ENCODE data around the gene ELMO1.

The ELMO1 gene

DNA sequence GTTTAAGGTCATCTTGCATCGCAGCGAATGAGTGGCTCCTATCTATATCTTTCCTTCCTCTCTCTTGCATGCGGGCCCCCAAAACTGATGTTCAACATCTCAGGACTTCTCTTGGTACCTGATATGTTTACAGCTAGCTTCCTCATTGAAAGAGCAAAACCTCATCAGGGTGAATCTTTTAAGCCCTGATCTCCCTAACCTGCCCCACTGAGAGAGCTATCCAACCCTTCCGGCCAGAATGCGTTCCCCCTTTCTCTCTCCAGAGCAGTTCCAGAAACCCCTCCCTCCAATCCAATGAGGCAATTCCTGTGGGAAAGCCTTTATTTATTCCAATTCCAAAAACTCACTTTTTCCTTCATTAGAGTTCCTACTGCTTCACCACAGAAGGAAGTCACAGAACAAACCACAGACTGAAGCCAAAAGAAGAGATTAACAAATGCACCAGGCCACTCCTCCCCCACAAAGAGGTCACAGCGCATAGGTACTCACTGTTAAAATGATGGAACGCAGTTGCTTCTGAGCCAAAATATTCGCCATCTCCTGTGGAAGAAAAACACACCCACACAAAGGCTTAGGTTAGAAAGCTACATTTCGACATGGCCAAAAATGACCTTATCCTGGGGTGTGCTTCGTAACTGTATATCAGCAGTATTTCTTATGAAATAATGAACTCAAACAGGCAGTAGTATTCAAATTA lies 232.4 kb downstream of the ELMO1 start:
- Histone ChIP-seq H3K27ac (ENCODE audit: low read depth, low read length) (no peak overlapping the region), H3K27me3 (ENCODE audit: control insufficient read depth, insufficient read depth, low read length) (no peaks in the 10 kb centered on the region), H3K36me3 (ENCODE audit: control insufficient read depth, insufficient read depth, low read length) (no peaks in the 10 kb centered on the region), H3K9ac (ENCODE audit: low read depth, low read length) (no peak overlapping the region; the same call in 1 of the 2 replicates), H3K4me3 (ENCODE audit: low read depth, low read length) (no peak overlapping the region; the same call in 1 of the 2 replicates), H3K4me1 (ENCODE audit: control insufficient read depth, insufficient read depth, low read length) (peaks cover 25% of the 10 kb centered on the region), H3K9me3 (ENCODE audit: control insufficient read depth, insufficient read depth, low read length) (no peaks in the 10 kb centered on the region)

DNA sequence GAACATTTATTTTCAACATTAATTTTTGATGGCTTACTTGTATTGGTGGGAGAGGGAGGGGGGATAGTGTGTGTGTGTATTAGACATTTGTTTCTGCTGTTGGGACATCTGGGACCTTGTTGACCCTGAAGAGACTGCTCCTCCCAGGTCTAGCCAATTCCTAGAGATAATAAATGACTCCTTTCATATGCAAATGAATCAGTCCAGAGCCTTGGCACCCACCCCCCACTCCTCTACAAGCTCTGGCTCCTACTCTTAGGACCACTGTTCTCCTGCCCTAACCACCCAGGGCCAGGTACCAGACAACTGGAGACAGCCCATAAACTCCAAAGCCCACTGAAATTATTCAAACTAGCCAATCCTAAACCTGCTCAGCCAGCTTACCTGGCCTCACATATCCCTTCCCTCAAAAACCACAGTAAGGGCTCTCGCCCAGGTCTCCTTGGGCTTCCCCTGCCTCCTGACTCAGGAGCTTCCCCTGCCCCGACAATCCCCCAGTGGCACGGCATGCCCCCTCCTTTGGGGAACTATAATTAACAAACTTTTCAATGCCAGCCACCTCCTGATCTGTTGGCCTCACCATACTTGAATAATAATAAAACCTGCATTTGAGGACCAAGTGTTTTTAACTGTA lies 233.3 kb downstream of the ELMO1 start:
- Histone ChIP-seq H3K27me3 (ENCODE audit: control insufficient read depth, insufficient read depth, low read length) (no peaks in the 10 kb centered on the region), H3K9me3 (ENCODE audit: control insufficient read depth, insufficient read depth, low read length) (no peaks in the 10 kb centered on the region), H3K4me1 (ENCODE audit: control insufficient read depth, insufficient read depth, low read length) (peaks cover 25% of the 10 kb centered on the region), H3K36me3 (ENCODE audit: control insufficient read depth, insufficient read depth, low read length) (no peaks in the 10 kb centered on the region), H3K4me3 (ENCODE audit: low read depth, low read length) (no peak overlapping the region; the same call in 1 of the 2 replicates), H3K27ac (ENCODE audit: low read depth, low read length) (no peak overlapping the region), H3K9ac (ENCODE audit: low read depth, low read length) (no peak overlapping the region)

DNA sequence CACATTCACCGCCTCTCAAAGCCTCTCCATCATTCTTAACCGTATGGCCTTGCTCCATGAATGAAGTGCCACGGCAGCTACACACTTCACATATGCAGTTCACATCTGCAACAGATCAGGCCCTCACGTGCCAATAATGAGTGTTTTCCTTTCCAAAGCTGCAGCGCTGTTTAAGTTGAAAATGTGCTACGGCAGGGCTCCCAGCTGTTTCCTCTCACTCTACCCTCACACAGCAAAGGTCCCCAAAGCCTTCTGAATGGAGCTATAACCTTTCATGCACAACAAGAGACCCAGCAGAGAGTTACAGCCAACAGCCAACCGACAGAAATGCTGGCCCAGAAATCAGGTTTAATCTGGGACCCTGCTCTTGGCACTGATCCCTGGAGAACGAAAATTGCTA lies 236.1 kb downstream of the ELMO1 start:
- Histone ChIP-seq H3K4me1 (ENCODE audit: control insufficient read depth, insufficient read depth, low read length) (peaks cover 19% of the 10 kb centered on the region), H3K9me3 (ENCODE audit: control insufficient read depth, insufficient read depth, low read length) (no peaks in the 10 kb centered on the region), H3K36me3 (ENCODE audit: control insufficient read depth, insufficient read depth, low read length) (no peaks in the 10 kb centered on the region), H3K9ac (ENCODE audit: low read depth, low read length) (no peak overlapping the region), H3K4me3 (ENCODE audit: low read depth, low read length) (no peak overlapping the region), H3K27ac (ENCODE audit: low read depth, low read length) (no peak overlapping the region), H3K27me3 (ENCODE audit: control insufficient read depth, insufficient read depth, low read length) (no peaks in the 10 kb centered on the region)

DNA sequence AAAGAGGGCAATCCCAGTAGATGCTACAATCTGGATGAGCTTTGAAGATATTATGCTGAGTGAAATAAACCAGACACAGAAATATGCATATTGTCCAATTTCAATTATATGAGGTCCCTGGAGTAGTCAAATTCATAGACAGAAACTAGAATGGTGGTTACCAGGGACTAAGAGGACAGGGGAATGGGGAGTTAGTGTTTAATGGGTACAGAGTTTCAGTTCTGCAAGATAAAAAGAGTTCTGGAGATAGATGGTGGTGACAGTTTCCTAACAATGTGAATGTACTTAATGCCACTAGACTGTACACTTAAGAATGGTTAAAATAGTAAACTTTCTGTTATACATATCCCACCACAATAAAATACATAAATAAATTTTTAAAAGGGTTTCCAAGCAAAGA lies 236.6 kb downstream of the ELMO1 start:
- Histone ChIP-seq H3K9me3 (ENCODE audit: control insufficient read depth, insufficient read depth, low read length) (no peaks in the 10 kb centered on the region), H3K4me3 (ENCODE audit: low read depth, low read length) (no peak overlapping the region), H3K36me3 (ENCODE audit: control insufficient read depth, insufficient read depth, low read length) (no peaks in the 10 kb centered on the region), H3K27ac (ENCODE audit: low read depth, low read length) (no peak overlapping the region), H3K9ac (ENCODE audit: low read depth, low read length) (no peak overlapping the region), H3K27me3 (ENCODE audit: control insufficient read depth, insufficient read depth, low read length) (no peaks in the 10 kb centered on the region), H3K4me1 (ENCODE audit: control insufficient read depth, insufficient read depth, low read length) (peaks cover 19% of the 10 kb centered on the region)

DNA sequence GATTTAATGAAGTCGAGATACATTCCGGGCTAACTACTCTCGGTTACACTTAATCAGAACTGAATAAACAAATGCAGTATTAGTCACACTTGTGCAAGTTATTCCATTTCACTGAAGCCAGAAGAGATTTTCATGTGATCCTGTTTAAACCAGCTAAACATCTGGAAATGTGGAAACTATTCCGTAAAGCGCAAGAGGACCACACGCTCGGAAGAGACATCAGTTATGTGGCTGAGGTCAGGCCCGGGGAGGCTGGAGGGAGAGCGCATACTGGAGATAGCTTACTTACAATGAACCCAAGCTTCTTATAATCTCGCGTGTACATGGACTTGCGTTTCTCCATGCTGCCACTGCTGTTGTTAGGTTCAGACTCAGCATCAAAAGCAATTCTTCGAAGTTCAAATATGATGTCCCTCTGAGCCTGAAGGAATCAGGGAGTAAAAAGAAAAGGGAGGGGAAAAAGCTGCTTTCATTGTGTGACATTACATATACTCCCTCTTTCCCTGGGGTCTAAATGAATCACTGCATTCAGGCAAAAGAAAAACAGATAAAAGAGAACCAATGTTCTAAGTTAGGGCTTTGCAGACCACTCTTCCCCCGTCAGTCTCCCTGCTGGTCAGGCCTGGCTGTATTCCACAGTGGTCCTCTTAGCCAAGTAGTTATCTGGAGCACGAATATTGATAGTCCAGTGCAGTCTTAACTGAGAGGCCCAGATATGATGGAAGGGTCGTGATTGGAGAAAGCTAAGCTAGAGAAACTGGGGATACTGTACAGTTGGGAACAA lies 237.4 kb downstream of the ELMO1 start:
- H3K36me3 ChIP-seq (ENCODE audit: control insufficient read depth, insufficient read depth, low read length): no peaks in the 10 kb centered on the region
- no peaks in the 10 kb centered on the region for H3K9me3 ChIP-seq (ENCODE audit: control insufficient read depth, insufficient read depth, low read length)
- H3K4me3 ChIP-seq (ENCODE audit: low read depth, low read length): no peak overlapping the region
- H3K9ac ChIP-seq (ENCODE audit: low read depth, low read length): no peak overlapping the region
- H3K4me1 ChIP-seq (ENCODE audit: control insufficient read depth, insufficient read depth, low read length): peaks cover 12% of the 10 kb centered on the region
- H3K27me3 ChIP-seq (ENCODE audit: control insufficient read depth, insufficient read depth, low read length): no peaks in the 10 kb centered on the region
- no peak overlapping the region for H3K27ac ChIP-seq (ENCODE audit: low read depth, low read length)

DNA sequence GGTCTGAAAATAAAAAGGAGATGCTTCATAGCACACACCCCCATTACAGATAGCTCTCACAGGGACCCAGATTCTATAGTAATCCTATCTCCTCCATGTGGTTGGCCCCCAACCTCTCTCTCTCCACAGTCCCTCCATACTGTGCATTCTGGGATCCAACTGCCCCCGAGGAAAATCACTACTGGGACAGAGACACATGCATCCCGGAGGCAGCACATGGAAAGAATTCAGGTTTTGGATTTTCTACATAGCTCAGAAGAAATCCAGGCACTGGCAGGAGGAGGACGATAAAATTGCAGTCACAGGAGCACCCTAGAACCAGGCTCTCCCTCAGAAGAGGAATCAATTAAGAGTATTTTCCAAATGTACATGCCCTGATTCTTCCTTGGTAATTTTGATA lies 239.5 kb downstream of the ELMO1 start:
- H3K9ac ChIP-seq (ENCODE audit: low read depth, low read length): no peak overlapping the region
- no peaks in the 10 kb centered on the region for H3K4me1 ChIP-seq (ENCODE audit: control insufficient read depth, insufficient read depth, low read length)
- H3K4me3 ChIP-seq (ENCODE audit: low read depth, low read length): no peak overlapping the region
- H3K36me3 ChIP-seq (ENCODE audit: control insufficient read depth, insufficient read depth, low read length): no peaks in the 10 kb centered on the region
- no peaks in the 10 kb centered on the region for H3K9me3 ChIP-seq (ENCODE audit: control insufficient read depth, insufficient read depth, low read length)
- H3K27me3 ChIP-seq (ENCODE audit: control insufficient read depth, insufficient read depth, low read length): no peaks in the 10 kb centered on the region
- no peak overlapping the region for H3K27ac ChIP-seq (ENCODE audit: low read depth, low read length)

DNA sequence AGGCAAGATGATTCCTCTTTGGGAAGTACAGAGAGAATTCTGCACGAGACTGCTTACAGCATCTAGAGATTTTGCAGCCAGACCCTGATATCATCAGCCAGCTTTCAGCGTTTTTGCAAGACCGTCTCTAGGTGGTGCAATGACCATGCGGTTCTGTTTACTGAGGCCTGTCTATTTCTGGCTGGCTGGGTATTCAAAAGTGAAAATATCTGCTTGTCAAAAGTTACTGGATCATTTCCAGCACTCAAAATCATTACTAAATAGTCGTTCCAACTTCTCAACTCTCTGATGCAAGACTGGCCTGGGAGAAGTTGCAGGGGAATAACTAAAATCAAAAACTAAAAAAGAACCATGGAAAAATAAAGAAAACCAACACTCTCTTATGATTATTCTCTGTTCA lies 240.1 kb downstream of the ELMO1 start:
- Histone ChIP-seq H3K36me3 (ENCODE audit: control insufficient read depth, insufficient read depth, low read length) (no peaks in the 10 kb centered on the region), H3K4me1 (ENCODE audit: control insufficient read depth, insufficient read depth, low read length) (no peaks in the 10 kb centered on the region)

DNA sequence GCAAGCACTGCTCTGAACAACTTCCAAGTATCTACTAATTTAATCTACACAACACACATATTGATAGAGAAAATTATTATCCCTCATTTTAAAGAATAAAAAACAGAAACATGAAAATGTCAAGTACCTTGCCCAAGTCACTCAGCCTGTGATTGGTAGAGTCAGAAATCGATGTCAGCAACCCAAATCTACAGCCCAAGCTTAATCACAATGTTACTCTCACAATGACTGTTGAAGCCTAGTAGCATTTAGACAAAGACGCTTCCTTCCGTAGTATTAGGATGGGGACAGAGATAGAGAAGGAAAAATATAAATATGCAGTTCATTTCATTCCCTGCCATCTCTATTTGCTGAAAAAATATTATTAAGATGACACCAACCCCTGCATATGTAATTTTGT lies 242.5 kb downstream of the ELMO1 start:
- no peak overlapping the region for H3K27ac ChIP-seq (ENCODE audit: low read depth, low read length)
- H3K4me3 ChIP-seq (ENCODE audit: low read depth, low read length): no peak overlapping the region
- 0 out of 2 replicates have a peak, but pooled peaks cover 2% of the 10 kb centered on the region for H3K4me1 ChIP-seq (ENCODE audit: control insufficient read depth, insufficient read depth, low read length)
- no peak overlapping the region for H3K9ac ChIP-seq (ENCODE audit: low read depth, low read length)
- no peaks in the 10 kb centered on the region for H3K36me3 ChIP-seq (ENCODE audit: control insufficient read depth, insufficient read depth, low read length)
- no peaks in the 10 kb centered on the region for H3K9me3 ChIP-seq (ENCODE audit: control insufficient read depth, insufficient read depth, low read length)
- H3K27me3 ChIP-seq (ENCODE audit: control insufficient read depth, insufficient read depth, low read length): no peaks in the 10 kb centered on the region

More for the DNA sequence above, 240.1 kb downstream of the ELMO1 start:
- H3K27me3 ChIP-seq (ENCODE audit: control insufficient read depth, insufficient read depth, low read length): no peaks in the 10 kb centered on the region
- no peaks in the 10 kb centered on the region for H3K9me3 ChIP-seq (ENCODE audit: control insufficient read depth, insufficient read depth, low read length)
- H3K9ac ChIP-seq (ENCODE audit: low read depth, low read length): no peak overlapping the region
- no peak overlapping the region for H3K27ac ChIP-seq (ENCODE audit: low read depth, low read length)
- no peak overlapping the region for H3K4me3 ChIP-seq (ENCODE audit: low read depth, low read length)

DNA sequence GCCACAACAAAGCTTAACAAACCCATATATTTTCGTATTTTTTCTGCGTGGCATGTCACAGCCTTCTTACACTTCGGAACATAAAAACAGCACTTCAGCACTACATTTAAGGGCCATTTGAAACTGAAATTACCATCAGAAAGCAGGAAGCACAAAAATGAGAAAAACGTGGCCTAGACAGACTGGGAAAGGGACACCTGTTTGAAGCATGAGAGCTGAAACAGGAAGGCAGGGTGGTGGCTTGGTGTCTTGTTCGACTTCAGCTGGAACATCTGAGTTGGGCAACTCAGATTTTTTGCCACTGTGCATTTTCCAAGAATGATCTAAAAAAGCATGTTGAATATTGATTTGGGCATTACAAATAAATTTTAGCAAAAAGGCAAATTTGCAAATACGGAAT lies 243.2 kb downstream of the ELMO1 start:
- no peak overlapping the region for H3K27ac ChIP-seq (ENCODE audit: low read depth, low read length)
- no peaks in the 10 kb centered on the region for H3K27me3 ChIP-seq (ENCODE audit: control insufficient read depth, insufficient read depth, low read length)
- 0 out of 2 replicates have a peak, but pooled peaks cover 2% of the 10 kb centered on the region for H3K4me1 ChIP-seq (ENCODE audit: control insufficient read depth, insufficient read depth, low read length)
- H3K9me3 ChIP-seq (ENCODE audit: control insufficient read depth, insufficient read depth, low read length): no peaks in the 10 kb centered on the region
- H3K9ac ChIP-seq (ENCODE audit: low read depth, low read length): no peak overlapping the region
- no peaks in the 10 kb centered on the region for H3K36me3 ChIP-seq (ENCODE audit: control insufficient read depth, insufficient read depth, low read length)
- H3K4me3 ChIP-seq (ENCODE audit: low read depth, low read length): no peak overlapping the region

DNA sequence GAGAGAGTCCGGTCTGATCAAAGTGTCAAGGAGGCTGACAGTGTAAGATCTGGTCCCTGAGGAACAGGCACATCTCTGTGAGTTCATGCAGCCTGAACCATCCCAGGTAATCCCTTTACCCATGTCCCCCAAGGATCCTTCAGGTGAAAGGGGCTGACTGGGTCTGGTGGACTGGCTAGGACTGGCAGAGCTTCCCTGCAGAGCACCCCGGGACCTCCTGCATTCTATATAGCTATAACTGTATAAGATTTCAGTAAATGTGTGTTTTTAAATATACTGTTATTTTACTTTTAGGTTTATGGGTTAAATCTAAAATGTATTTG lies 246.8 kb downstream of the ELMO1 start:
- Histone ChIP-seq H3K27me3 (ENCODE audit: control insufficient read depth, insufficient read depth, low read length) (no peaks in the 10 kb centered on the region), H3K9me3 (ENCODE audit: control insufficient read depth, insufficient read depth, low read length) (no peaks in the 10 kb centered on the region), H3K36me3 (ENCODE audit: control insufficient read depth, insufficient read depth, low read length) (no peaks in the 10 kb centered on the region), H3K4me1 (ENCODE audit: control insufficient read depth, insufficient read depth, low read length) (0 out of 2 replicates have a peak, but pooled peaks cover 2% of the 10 kb centered on the region), H3K27ac (ENCODE audit: low read depth, low read length) (no peak overlapping the region), H3K4me3 (ENCODE audit: low read depth, low read length) (no peak overlapping the region), H3K9ac (ENCODE audit: low read depth, low read length) (no peak overlapping the region)

Data from HUES48 (cell line).